HG02759 (cell line): Measurements from ENCODE around the gene ADGRG7.

Source experiments
- ATAC-seq: cut with Tn5 transposase; IDR thresholded peaks from one replicate; pipeline ENCODE4 v1.9.1; 2021; ENCODE audit warnings: mild to moderate bottlenecking, moderate library complexity; ENCODE audit not compliant: unreplicated experiment

Gene ADGRG7

DNA sequence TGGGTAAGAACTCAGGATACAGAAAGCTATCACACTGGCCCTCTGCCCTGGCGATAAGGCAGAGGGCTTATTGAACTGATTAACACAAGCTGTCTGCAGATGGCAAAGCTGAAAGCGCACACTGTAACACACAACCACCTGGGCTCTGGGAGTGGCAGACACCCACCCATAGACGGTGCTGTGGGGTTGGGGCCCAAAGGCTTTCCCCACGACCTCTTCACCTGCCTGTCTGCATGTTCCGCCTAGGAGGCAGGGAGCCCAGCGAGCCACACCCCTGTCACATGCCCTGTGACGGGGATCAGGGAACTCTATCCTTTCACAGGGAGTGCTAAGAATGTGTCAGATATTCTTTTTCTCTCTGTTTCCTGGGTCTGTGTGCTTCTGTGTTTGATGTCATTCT is 87.8 kb downstream of the ADGRG7 start:
- ATAC-seq, result no peak

DNA sequence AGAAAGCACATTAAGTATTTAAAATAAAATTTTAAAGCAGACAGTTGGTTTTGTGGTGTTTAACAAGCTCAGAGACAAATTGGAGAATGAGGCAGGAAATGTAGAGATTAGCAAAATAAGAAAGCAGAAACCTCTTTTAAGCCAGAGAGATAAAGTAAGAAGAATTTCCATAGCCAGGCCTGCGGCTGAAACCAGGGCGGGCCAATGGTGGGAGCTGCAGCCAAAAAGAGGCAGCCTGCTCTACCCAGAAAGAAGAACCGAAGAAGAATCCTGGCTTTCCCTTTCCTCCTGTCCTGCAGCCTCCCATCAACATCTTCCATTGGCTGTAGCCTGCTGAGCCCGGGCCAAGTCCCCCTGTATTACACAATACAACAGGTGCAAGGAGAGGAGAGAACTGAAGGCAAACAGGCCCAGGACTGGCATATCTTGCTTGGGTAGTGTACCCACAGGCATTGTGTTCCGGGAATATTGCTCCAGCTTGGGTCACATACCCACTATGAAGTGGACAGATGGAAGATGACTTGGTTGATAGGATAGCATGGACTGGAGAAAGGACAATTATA is 88.4 kb downstream of the ADGRG7 start:
- ATAC-seq, result no peak

DNA sequence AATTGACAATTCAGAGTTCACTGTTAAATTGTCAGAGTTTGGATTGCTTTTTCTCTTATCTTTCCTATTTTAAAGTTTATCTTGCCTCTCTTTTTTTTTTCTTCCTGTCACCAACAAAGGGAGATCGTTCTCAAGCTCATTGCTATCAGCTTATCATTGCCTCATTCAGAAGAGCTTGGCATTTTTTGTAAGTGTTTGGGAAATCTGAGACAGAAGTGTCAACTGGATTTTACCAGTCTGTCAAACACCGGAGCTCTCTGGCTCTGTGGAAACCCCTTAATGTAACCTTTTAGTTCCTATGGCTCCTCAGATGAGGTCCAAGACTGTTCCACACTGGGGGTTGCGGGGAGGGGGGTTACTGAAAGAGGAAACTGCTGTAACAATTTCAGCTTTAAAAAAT is 89.3 kb downstream of the ADGRG7 start:
- ATAC-seq, result no peak

DNA sequence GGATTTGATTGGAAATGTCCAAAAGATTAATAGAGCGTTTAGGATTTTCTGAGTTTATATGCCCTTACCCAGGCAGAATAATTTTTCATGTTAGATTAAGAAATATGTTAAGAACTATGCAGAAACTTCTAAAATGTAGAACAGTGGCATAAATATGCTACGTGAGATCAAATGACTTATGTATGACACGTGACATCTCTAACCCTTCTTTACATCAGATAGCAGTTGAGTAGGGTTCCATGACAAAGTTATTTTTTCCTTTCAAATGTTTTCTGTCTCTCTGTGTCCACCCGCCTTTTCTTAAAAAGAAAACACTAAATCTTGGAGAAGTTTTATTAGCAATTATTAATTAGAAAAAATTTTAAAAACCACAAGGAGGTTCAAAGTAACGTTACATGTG is 91.3 kb downstream of the ADGRG7 start:
- no peak for ATAC-seq

DNA sequence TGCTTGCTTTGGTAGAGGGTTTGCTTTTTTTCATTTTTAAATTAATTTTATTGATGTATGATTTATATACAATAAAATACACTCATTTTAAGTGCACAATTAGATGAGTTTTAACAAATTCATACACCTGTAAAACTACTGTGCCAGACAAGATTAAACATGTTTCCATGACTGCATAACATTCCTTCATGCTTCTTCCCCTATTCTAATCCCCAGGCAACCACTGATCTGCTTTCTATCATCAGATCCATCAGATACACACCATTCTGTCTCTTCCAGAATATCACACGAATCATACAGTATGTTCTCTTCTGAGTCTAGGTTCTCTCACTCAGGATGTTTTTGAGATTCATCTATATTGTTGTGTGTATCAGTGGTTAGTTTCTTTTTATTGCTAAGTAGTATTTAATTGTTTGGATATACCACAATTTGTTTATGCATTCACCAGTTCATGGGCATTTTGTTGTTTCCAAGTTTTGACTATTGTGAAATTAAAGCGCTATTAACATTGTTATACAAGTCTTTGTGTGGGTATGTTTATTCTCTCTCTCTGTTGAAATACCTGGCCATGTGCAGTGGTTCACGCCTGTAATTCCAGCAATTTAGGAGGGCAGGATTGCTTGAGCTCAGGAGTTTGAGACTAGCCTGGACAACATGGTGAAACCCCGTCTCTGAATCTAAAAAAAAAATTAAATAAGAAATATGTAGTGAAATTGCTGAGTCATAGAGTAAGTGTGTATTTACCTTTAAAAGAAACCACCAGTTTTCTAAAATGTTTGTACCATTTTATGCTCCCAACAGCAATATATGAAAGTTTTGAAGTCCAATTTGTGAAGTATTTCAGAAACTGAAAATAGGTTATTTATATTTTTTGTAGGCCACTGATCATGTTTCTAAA is 92.9 kb downstream of the ADGRG7 start:
- ATAC-seq, result no peak

DNA sequence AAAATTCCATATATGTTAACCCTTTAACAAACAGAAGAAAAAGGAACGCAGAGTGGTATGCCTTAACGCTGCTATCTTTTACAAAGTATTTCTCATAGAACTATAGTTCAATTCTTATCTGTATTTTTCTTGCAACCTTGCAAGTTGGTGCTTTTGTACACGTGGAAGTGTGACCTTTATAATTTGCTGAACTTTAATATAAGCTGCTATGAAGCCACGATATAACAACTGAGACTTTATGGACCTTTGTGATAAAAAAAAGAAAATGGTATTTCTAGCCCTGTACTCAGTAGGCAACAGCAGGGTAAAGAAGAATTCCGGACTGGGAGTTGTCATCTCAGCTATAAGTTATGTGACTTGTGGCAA is 93.6 kb downstream of the ADGRG7 start:
- no peak for ATAC-seq

DNA sequence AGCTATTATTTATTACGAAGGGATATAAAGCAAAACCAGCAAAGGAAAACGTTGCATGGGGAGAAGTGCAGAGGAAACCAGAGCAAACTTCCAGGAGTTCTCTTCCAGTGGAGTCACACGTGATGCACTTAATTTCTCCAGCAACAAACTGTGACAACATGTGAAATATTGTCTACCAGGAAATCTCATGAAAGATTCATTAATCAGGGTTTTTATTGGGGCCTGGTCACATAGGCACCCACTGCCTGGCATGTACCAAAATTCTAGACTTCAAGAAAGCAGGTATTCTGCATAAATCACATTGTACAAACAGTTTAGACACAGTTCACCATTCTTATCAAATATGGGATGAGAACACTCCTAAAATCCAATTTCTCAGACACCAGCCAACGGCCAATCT is 94.5 kb downstream of the ADGRG7 start:
- no peak for ATAC-seq

DNA sequence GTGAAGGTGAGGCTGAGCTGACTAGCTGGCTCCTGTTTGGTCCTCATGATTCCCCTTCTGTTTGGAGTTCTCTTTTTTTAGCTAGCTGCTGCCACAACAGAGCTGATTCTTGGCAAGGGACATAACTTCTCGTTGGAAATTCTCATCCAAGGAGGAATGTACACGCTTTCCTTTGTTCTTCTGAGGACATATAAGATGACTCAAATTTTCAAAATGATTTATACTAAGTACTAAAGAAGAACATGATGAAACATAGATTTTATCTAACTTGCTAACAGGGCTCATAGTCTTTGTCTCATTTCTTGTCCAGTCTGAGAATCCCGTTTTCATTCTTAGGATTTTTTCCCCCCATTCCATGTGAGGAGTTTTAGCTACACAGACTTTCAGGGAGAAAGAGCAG is 97.0 kb downstream of the ADGRG7 start:
- ATAC-seq, result no peak

DNA sequence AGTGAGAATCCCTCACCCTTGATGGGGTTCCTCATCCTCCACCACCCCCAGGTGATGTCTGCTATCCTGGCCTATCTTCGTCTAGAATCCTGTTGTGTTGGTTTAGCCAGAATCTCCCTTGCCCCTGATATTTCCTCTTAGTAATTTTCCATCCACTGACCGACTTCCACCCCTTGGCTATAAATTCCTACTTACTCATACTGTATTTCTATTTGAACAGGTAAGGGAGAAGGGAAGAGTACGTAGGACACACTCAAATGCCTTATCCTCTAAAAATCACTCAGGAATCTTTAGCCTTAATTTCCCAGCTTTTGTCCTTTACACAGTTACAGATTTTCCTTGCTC is 99.2 kb downstream of the ADGRG7 start:
- ATAC-seq, result no peak

DNA sequence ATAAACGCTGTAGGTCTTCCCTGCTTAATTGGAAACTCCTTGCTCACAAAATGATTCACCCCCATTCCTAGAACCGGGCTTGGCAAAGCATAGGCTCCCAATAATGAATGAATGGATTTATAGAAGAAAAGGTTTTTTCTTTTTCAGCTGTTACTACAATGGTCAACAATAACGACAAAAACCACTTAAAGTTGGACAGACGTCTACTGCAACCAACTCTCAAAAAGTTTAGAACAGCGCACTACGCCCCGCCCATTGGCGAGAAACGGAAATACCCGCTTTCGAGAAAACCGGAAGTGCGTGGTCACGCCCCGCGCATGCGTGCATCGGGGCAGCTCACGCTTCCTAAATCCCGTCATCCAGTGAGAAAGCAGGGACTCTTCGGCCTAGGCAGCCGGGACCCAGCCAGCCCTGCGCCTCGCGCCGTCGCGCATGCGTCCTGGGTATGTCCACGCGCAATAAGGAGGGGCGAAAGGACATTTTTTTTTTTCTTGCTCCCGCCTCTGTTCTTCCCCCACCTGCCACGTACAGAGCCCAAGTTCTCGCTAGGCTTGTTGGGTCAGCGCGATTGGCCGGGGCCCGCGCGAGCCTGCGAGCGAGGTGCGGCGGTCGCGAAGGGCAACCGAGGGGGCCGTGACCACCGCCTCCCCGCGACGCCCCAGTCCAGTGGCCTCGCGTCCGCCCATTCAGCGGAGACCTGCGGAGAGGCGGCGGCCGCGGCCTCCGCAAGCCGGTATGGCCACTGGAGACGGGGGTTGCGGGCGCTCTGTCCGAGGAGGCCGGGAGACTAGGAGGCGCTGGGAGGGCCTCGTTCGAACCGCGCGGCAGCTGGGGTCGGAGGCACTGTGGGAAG is 99.8 kb downstream of the ADGRG7 start, which contains the start of gene TFG:
Gene TFG, plus strand, starts transcription at position 506 of the 853 bp plus-strand sequence. CDS start 4,192 bp downstream, outside the sequence.
- peak; percentile 95 for ATAC-seq

DNA sequence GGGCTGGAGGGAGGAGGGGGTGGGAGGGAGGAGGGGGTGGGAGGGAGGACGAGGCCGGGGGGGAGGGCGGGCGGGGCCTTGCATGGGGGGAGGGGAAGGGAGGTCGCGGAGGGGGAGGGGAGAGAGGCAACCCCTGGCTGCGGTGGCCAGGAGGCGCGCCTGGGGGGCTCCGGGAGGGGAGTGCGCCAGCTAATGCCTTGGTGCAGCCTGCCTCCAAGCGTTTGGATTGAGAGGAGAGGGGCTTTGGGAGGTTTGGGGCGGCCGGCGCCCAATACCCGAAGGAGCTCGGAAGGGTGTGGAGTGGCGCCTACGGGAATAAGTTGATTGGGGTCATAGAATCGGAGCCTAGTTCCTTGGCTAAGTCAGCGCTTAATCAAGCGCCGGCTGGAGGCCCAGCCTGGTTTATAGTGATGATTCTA is 100.5 kb downstream of the ADGRG7 start:
- ATAC-seq, result peak; percentile 0

DNA sequence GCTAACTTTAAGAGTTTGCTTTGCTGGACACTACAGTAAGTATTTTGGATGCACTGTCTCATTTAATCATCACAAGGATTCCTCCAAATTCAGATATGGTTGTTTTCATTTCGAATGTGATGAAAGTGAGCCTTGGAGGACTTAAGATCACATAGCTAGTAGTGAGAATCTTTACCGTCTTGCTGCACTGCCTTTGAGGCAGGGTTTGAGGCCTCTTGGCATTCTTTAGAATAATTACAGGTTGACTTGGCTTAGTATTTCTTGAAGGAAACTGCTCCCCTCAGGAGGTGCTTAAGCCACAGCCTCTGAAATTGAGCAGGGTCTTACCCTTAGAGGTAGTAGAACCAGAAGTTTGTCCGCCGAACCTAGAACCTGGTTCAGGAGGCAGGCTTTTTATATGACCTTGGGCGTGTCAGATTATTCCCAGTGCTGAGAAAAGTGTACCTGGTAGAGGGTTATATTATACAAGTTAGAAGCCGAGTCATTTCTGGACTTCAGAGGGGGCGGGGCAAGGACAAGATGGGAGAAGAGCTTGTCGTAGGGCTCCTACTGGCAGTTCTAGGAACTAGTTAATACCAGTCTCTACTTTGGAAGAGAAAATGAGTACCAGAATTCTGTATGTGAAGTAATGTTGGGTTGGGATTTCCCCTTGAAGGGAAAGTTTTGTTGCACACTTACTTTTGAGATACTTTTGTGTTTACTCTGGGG is 101.0 kb downstream of the ADGRG7 start:
- peak; percentile 35 for ATAC-seq

DNA sequence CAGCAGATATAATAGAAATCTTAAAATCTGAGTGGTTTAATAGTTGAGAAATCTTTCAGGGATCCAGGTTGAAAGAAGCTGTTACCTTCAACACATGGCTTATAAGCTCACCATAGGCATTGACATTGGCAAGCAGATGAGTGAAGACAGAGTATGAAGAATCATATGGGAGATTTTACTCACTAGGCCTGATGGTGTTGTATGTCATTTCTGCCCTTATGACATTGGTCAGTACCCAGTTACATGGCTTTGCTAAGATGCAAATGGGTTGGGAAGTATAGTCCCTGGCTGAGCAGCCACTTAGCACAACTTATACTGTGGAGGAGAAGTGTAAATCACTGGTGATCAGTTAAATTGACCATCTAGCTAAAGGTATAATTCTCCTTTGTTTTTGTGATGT is 105.8 kb downstream of the ADGRG7 start:
- ATAC-seq, result no peak

DNA sequence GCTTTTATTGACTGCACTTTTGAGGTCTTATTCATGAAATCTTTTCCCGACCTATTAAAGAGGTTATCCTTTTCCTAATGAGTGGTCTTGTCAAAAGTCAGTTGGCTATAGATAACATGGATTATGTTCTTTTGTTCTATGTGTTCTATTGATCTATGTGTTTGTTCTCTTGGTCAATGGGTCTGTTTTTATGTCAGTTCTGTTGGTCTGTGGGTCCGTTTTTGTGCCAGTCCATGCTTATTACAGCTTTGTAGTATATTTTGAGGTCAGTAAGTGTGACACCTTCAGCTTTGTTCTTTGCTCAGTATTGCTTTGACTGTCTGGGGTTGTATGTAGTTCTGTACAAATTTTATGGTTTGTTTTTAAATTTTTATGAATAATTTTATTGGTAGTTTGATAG is 107.7 kb downstream of the ADGRG7 start:
- ATAC-seq, result no peak

DNA sequence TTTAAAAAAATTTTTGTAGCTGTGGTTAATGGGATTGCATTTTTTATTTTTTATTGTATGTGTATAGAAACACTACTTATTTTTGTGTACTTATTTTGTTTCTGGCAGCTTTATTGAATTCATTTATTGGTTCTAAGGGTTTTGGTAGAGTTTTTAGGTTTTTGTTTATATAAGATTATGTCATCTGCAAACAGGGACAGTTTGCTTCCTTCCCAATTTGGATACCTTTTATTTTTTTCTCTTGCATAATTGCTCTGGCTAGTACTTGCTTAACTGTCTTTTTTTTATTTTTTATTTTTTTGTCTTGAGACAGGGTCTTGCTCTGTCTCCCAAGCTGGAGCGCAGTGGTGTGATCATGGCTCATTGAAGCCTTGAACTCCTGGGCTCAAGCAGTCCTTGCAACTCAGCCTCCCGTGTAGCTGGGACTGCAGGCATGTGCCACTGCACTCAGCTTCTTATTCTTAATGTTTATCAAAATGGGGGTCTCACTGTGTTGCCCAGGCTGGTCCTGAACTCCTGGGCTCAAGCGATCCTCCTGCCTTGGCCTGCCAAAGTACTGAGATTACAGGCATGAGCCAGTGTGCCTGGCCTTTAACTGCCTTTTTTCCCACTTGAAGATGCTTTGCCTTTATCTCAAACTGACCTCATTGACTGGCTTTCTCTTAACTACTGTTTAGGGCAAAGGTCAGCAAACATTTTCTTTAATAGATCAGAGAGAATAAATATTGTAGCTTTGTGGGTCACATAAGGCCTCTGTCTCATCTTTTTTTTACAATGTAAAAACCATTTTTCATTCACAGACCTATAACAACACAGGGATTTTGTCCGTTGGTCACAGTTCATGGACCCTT is 108.5 kb downstream of the ADGRG7 start:
- ATAC-seq, result no peak

DNA sequence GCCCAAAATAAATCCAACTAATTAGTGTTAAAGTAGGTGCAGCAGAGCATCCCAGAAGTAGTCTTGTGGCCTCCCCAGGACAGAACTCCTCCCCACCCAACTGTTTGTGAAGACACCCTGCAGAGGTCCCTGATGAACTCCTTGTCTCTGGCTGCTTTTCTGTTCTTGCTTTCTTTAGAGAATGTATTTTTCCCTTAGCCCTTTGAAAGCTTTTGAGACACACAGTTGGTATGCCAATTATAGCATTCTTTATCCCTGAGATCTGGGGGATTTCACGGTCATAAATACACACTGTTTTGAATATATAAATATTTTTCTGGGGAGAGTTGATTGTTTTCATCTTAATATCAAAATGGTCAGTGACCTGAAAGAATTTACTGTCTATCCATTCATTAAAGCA is 109.7 kb downstream of the ADGRG7 start:
- ATAC-seq, result no peak

DNA sequence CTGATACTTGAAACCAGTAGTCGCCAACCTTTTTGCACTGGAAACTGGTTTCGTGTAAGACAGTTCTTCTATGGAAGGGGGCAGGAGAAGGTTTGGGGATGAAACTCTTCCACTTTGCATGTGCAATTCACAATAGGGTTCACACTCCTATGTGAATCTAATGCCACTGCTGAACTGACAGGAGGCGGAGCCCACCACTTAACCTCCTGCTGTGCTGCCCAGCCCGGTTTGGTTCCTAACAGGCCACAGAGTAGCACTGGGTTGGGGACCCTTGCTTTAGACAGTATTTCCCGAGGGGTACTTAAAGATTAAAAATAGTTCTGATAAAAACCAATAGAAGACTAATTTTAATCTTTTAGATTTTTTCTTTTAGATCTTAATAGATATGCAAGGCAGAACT is 111.0 kb downstream of the ADGRG7 start:
- no peak for ATAC-seq

DNA sequence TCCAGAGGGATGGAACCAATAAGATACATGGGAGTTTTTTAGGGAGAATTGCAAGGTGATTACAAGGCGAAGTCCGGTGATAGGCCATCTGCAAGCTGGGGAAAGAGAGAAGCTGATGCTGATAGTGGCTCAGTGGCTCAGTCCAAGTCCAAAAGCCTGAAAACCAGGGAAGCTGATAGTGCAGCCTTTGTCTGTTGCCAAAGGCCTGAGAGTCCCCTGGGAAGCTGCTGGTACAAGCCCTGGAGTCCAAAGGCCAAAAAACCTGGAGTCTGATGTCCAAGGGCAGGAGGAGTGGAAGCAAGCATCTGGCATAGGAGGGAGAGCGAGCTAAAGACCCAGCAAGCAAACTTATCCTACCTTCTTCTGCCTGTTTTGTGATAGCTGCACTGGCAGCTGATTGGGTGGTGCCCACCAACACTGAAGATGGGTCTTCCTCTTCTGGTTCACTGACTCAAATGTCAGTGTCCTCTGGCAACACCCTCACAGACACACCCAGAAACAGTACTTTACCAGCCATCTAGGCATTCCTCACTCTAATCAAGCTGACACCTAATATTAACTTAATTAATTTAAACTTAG is 116.6 kb downstream of the ADGRG7 start:
- ATAC-seq, result no peak

DNA sequence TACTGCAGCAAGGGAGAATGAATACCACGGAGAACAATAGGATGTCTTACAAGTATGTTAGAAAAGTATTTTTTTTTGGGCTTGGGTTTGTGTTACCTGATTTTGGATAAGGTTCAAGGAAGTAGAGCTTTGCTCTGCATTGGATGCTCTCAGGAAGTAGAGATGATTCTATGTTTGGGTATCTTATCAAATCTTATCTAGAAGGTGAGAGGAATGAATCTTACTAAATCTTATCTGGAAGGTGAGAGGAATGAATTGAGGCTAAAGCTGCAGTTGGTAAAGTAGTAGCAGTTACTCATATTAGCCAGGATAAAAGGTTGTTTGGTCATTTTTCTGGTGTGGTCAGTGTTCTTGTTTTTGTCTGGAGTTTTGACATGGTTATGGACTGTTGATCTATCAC is 117.3 kb downstream of the ADGRG7 start:
- ATAC-seq, result no peak

DNA sequence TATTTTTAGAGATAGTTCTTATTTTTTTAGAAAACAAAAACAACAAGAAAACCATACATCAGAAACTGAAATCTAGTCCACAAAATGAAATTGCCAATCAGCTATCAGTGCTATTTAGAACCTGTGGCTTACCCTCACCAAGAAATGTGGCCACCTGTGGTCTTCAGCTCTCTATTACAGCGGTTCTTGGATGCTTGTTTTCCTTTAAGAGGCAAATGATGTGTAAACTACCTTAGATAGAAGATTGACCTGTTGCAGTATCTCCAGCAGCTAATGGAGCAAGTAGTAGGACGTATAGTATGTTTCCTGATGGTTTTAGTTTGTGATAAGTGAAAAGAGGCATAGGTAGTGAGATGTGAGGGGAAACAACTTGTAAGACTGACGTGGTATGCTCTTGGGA is 121.1 kb downstream of the ADGRG7 start:
- no peak for ATAC-seq
